GM19239 (cell line): ENCODE data around the gene SEC14L3.
A peak's percentile ranks its signal among the peaks of the same experiment; 100 is the strongest.
"Not testable (repeated sequence)": the region's sequence is repeated elsewhere in the genome, so short reads cannot be mapped to it uniquely, and the experiment has no call there.

Experiments used
- DNase-seq: peaks from one replicate; pipeline ENCODE4 v3.0.0; 2011; ENCODE audit warnings: low spot score; ENCODE audit not compliant: insufficient read length
- FAIRE-seq: peaks from 2 replicates; lab custom pipeline; 2011; peaks lifted over from hg19 to GRCh38; lab: Jason Lieb, UNC

SEC14L3 gene

GRCh38 chr22:30486661-30487115, 14.9 kb upstream of the SEC14L3 start:
- FAIRE-seq (no peak), DNase-seq (no peak)

- FAIRE-seq (no peak), DNase-seq (no peak)
Observed at GRCh38 chr22:30486118-30486517, 14.3 kb upstream of the SEC14L3 start.

- peak; percentile 71 for FAIRE-seq
Observed at GRCh38 chr22:30485362-30485988, 13.7 kb upstream of the SEC14L3 start.

GRCh38 chr22:30483169-30483568, 11.4 kb upstream of the SEC14L3 start:
- FAIRE-seq: no peak
- DNase-seq: no peak

More at GRCh38 chr22:30485362-30485988, 13.7 kb upstream of the SEC14L3 start:
- peak; percentile 95 for DNase-seq

GRCh38 chr22:30481711-30482110, 9.9 kb upstream of the SEC14L3 start:
- DNase-seq: no peak
- no peak for FAIRE-seq

- DNase-seq: no peak
- FAIRE-seq: no peak
Observed at GRCh38 chr22:30479981-30480380, 8.2 kb upstream of the SEC14L3 start.

GRCh38 chr22:30474683-30475424, 3.0 kb upstream of the SEC14L3 start:
- no peak for DNase-seq
- FAIRE-seq: no peak

- FAIRE-seq: no peak
- no peak for DNase-seq
Observed at GRCh38 chr22:30474121-30474520, 2.3 kb upstream of the SEC14L3 start.

GRCh38 chr22:30472994-30473720, 1.3 kb upstream of the SEC14L3 start:
- no peak for DNase-seq
- FAIRE-seq: no peak

- DNase-seq (no peak), FAIRE-seq (no peak)
Observed at GRCh38 chr22:30470655-30471054, 1.2 kb downstream of the SEC14L3 start.

- FAIRE-seq: no peak
- DNase-seq: no peak
Observed at GRCh38 chr22:30469165-30469564, 2.7 kb downstream of the SEC14L3 start.

GRCh38 chr22:30460555-30460954, 11.3 kb downstream of the SEC14L3 start:
- FAIRE-seq, DNase-seq: not testable (repeated sequence)

- FAIRE-seq: no peak
- no peak for DNase-seq
Observed at GRCh38 chr22:30460147-30460546, 11.7 kb downstream of the SEC14L3 start.

- FAIRE-seq (no peak), DNase-seq (no peak)
Observed at GRCh38 chr22:30459181-30460052, 12.4 kb downstream of the SEC14L3 start.

GRCh38 chr22:30457981-30458380, 13.8 kb downstream of the SEC14L3 start:
- DNase-seq (no peak), FAIRE-seq (no peak)

- no peak for FAIRE-seq
- no peak for DNase-seq
Observed at GRCh38 chr22:30455075-30455840, 16.6 kb downstream of the SEC14L3 start.

- FAIRE-seq (no peak), DNase-seq (no peak)
Observed at GRCh38 chr22:30453731-30454510, 17.9 kb downstream of the SEC14L3 start.

GRCh38 chr22:30452861-30453260, 19.0 kb downstream of the SEC14L3 start:
- DNase-seq (no peak), FAIRE-seq (no peak)

- not testable (repeated sequence) for FAIRE-seq, DNase-seq
Observed at GRCh38 chr22:30451488-30451887, 20.3 kb downstream of the SEC14L3 start.
